HS-27A (cell line): Measurements from ENCODE around the gene CTNNA1.
A peak's percentile ranks its signal among the peaks of the same experiment; 100 is the strongest.
"Not testable (repeated sequence)": the region's sequence is repeated elsewhere in the genome, so short reads cannot be mapped to it uniquely, and the experiment has no call there.

Experiments used
- DNase-seq: peaks from one replicate; pipeline ENCODE4 v3.0.0-alpha.2; 2012; ENCODE audit warnings: low read depth, missing footprints

The CTNNA1 gene

GRCh38 chr5:138757061-138757776 lies 4.0 kb downstream of the CTNNA1 start:
- DNase-seq, result no peak

- DNase-seq, result no peak
Measured at GRCh38 chr5:138760448-138761110, 7.4 kb downstream of the CTNNA1 start.

- DNase-seq, result not testable (repeated sequence)
Measured at GRCh38 chr5:138761115-138761514, 7.9 kb downstream of the CTNNA1 start.

GRCh38 chr5:138761670-138762069 lies 8.4 kb downstream of the CTNNA1 start:
- not testable (repeated sequence) for DNase-seq

GRCh38 chr5:138762110-138762509 lies 8.9 kb downstream of the CTNNA1 start:
- no peak for DNase-seq

- no peak for DNase-seq
Measured at GRCh38 chr5:138763037-138763778, 10.0 kb downstream of the CTNNA1 start.

- DNase-seq, result no peak
Measured at GRCh38 chr5:138770291-138770690, 17.1 kb downstream of the CTNNA1 start.

GRCh38 chr5:138770977-138771376 lies 17.8 kb downstream of the CTNNA1 start:
- no peak for DNase-seq

- DNase-seq, result no peak
Measured at GRCh38 chr5:138772986-138773594, 19.9 kb downstream of the CTNNA1 start.

- not testable (repeated sequence) for DNase-seq
Measured at GRCh38 chr5:138773624-138774023, 20.4 kb downstream of the CTNNA1 start.

GRCh38 chr5:138775034-138775433 lies 21.8 kb downstream of the CTNNA1 start:
- no peak for DNase-seq

GRCh38 chr5:138778234-138778633 lies 25.0 kb downstream of the CTNNA1 start:
- no peak for DNase-seq

- DNase-seq, result no peak
Measured at GRCh38 chr5:138783976-138784375, 30.8 kb downstream of the CTNNA1 start.

- DNase-seq, result no peak
Measured at GRCh38 chr5:138784590-138784989, 31.4 kb downstream of the CTNNA1 start.

GRCh38 chr5:138789771-138790242 lies 36.6 kb downstream of the CTNNA1 start:
- DNase-seq, result peak; percentile 1

- DNase-seq, result no peak
Measured at GRCh38 chr5:138790684-138791083, 37.5 kb downstream of the CTNNA1 start.

GRCh38 chr5:138792195-138792790 lies 39.1 kb downstream of the CTNNA1 start:
- DNase-seq, result no peak

GRCh38 chr5:138793575-138793974 lies 40.4 kb downstream of the CTNNA1 start:
- DNase-seq, result no peak

- DNase-seq, result no peak
Measured at GRCh38 chr5:138803285-138803684, 50.1 kb downstream of the CTNNA1 start.

GRCh38 chr5:138803935-138804334 lies 50.7 kb downstream of the CTNNA1 start:
- no peak for DNase-seq

- no peak for DNase-seq
Measured at GRCh38 chr5:138805096-138805495, 51.9 kb downstream of the CTNNA1 start.

- no peak for DNase-seq
Measured at GRCh38 chr5:138807182-138807581, 54.0 kb downstream of the CTNNA1 start.
